ENCODE measurements around the gene CELSR1.

DNA sequence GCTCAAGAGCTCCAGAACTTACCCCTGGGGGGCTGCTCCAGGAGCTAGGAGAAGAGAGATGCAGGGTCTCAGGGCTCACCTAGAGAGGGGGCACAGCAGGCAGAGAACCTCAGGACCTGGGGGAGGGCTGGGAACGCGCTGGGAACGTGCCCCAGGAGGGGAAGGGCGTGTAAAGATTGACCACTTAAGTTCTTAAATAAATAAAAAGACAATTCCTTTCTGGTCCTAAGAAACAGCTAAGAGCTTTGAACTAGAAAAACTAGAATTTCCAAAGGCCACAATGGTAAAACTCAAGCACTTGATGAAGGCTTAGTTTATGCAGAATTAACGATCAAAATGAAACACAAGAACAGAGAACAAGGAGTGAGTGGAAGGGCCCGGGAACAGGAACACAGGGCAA is 89.1 kb downstream of the CELSR1 start:
- TF ChIP-seq, protein P1, sequence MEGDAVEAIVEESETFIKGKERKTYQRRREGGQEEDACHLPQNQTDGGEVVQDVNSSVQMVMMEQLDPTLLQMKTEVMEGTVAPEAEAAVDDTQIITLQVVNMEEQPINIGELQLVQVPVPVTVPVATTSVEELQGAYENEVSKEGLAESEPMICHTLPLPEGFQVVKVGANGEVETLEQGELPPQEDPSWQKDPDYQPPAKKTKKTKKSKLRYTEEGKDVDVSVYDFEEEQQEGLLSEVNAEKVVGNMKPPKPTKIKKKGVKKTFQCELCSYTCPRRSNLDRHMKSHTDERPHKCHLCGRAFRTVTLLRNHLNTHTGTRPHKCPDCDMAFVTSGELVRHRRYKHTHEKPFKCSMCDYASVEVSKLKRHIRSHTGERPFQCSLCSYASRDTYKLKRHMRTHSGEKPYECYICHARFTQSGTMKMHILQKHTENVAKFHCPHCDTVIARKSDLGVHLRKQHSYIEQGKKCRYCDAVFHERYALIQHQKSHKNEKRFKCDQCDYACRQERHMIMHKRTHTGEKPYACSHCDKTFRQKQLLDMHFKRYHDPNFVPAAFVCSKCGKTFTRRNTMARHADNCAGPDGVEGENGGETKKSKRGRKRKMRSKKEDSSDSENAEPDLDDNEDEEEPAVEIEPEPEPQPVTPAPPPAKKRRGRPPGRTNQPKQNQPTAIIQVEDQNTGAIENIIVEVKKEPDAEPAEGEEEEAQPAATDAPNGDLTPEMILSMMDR (IDR thresholded peaks at IDR 0.05): no peak
- no peak for TF ChIP-seq POLR2A (IDR thresholded peaks at IDR 0.05)

Measured in thyroid gland (tissue), 4 donors.